Tibial artery (tissue), 4 donors: ENCODE measurements around the gene ZNF385B.
"Not testable (repeated sequence)": the region's sequence is repeated elsewhere in the genome, so short reads cannot be mapped to it uniquely, and the experiment has no call there.

Source experiments
- DNase-seq, 2 donors: peaks; one replicate each; pipeline ENCODE4 v3.0.0-alpha.2; 2019
- H3K27ac ChIP-seq, 2 donors: fragments of 200-600 bp; sonication (generic) in 1 of 2; 1 replicate in 1 of 2; 2 replicates in 1 of 2; pipeline ENCODE4 v1.5.1; 2018 to 2019; ENCODE audit warnings: mild to moderate bottlenecking in 1 of 2
- H3K27me3 ChIP-seq, 2 donors: fragments of 200-600 bp; sonication (generic) in 1 of 2; one replicate each; pipeline versions ENCODE4 v1.5.1 to v1.6.0; 2016 to 2019
- H3K36me3 ChIP-seq, 3 donors: fragments of 200-600 bp; sonication (generic) in 2 of 3; one replicate each; pipeline ENCODE4 v1.5.1; 2016 to 2019; ENCODE audit warnings: mild to moderate bottlenecking in 2 of 3
- H3K4me1 ChIP-seq, 4 donors: fragments of 200-600 bp; sonication (generic) in 2 of 4; 1 replicate in 3 of 4; 2 replicates in 1 of 4; pipeline ENCODE4 v1.5.1; 2016 to 2019
- H3K4me3 ChIP-seq, 2 donors: fragments of 200-600 bp; sonication (generic) in 1 of 2; 1 replicate in 1 of 2; 2 replicates in 1 of 2; pipeline ENCODE4 v1.5.1; 2018 to 2019; ENCODE audit warnings: mild to moderate bottlenecking in 2 of 2
- H3K9me3 ChIP-seq, 3 donors: fragments of 200-600 bp; sonication (generic) in 1 of 3; one replicate each; pipeline ENCODE4 v1.5.1; 2016 to 2019
- intact Hi-C: fragments of 100-400 bp; cut with DNase I; formaldehyde crosslinking; loops from one replicate; pipeline ENCODE4 v1.15.0; 2023; ENCODE audit warnings: low total_unique reads
- TF ChIP-seq, protein P1 (sequence below), 2 experiments: fragments of 200-600 bp in 1 of 2; fragments of 450-650 bp in 1 of 2; IDR thresholded peaks; one replicate each; pipeline ENCODE4 v1.5.1; 2017 to 2019; ENCODE audit warnings: antibody characterized with exemption in 2 of 2, mild to moderate bottlenecking in 1 of 2, moderate library complexity in 1 of 2

ZNF385B gene

DNA sequence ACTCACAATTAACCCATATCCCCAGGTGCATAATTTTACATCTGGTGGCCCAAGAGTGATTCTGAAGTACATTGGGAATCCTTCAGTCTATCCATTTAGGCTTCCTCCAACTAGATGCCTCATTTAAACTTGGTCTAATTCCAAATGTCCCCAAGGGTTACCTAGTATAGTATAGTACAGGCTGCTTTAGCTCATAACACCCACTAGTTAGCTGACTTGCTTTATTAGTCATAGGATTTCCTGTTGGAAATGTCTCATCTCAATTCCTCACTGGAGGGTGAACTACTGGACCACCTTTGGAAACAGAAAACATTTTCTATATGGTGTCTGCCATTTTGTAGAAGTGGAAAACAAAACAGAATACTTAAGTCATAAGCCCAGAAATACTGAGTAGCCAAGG, 394.3 kb downstream of the ZNF385B start:
- Histone ChIP-seq H3K4me3 (no peak overlapping the region), H3K36me3 (no peaks in the 10 kb centered on the region), H3K27me3 (no peaks in the 10 kb centered on the region), H3K9me3 (no peaks in the 10 kb centered on the region), H3K27ac (no peak overlapping the region), H3K4me1 (no peaks in the 10 kb centered on the region)
- intact Hi-C loops = no loop called here
- no peak for DNase-seq
- TF ChIP-seq, protein P1, sequence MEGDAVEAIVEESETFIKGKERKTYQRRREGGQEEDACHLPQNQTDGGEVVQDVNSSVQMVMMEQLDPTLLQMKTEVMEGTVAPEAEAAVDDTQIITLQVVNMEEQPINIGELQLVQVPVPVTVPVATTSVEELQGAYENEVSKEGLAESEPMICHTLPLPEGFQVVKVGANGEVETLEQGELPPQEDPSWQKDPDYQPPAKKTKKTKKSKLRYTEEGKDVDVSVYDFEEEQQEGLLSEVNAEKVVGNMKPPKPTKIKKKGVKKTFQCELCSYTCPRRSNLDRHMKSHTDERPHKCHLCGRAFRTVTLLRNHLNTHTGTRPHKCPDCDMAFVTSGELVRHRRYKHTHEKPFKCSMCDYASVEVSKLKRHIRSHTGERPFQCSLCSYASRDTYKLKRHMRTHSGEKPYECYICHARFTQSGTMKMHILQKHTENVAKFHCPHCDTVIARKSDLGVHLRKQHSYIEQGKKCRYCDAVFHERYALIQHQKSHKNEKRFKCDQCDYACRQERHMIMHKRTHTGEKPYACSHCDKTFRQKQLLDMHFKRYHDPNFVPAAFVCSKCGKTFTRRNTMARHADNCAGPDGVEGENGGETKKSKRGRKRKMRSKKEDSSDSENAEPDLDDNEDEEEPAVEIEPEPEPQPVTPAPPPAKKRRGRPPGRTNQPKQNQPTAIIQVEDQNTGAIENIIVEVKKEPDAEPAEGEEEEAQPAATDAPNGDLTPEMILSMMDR (IDR thresholded peaks at IDR 0.05) = no peak

DNA sequence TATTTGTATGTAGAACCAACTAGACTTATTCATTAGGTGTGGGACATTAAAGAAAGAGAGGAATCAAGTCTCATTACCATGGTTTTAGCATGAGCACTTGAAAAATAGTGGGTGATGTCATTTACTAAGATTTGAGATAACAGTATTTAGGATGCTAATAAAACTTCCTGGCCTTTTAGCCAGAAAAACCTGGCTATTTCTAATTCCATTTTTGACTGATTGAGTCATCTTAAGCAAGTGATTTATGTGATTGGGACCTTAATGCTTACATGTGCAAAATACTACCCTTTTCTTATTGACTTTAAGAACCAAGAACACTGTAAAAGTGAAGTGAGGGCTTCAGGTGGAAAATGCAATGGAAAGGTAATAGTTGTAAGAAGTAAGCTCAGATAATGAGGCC, 400.0 kb downstream of the ZNF385B start:
- no peak for DNase-seq
- intact Hi-C loops = no loop called here
- no peak overlapping the region for H3K4me3 ChIP-seq
- no peak overlapping the region for H3K27ac ChIP-seq
- TF ChIP-seq, protein P1 (IDR thresholded peaks at IDR 0.05) = no peak
- no peaks in the 10 kb centered on the region for H3K27me3 ChIP-seq
- H3K9me3 ChIP-seq = no peaks in the 10 kb centered on the region
- peaks cover 0 to 12% (median 0%) of the 10 kb centered on the region in 4 donors for H3K4me1 ChIP-seq
- no peaks in the 10 kb centered on the region for H3K36me3 ChIP-seq

DNA sequence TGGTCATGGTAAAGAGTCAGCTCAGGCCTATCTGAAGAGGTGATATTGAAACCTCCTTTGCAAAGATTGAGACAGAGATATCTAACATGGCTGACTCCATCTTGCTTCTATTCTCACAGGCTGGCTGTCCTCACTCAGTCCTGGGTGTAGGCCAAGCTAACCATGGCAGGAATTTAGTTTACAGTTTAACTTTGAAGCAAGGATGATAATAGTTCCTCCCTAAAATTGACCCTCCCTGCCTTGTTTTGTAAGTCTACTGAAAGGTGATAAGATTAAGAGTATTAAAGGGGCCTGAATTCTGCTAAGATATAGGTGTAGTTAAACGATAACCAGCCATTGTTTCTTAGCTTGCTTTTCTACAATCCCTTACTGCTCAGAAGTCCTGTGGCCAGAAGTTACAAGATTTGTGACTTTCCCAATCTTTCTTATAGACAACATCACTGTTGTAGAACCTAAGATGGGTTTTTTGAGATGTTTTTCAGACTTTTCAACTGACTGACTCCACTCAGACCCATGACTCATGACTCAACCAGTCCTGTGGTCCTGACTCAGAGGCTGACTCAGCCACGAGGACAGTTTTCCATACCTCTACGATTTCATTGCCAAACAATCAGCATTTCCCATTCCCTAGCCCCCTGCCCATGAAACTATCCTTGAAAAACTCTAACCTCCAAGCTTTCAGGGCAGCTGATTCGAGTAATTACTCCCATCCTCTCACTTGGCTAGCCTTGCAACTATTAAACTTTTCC, 401.1 kb downstream of the ZNF385B start:
- Histone ChIP-seq H3K27me3 (no peaks in the 10 kb centered on the region), H3K4me3 (no peak overlapping the region), H3K4me1 (peaks cover 0 to 12% (median 0%) of the 10 kb centered on the region in 4 donors), H3K27ac (peak overlapping the region; percentile 40 to 50), H3K36me3 (no peaks in the 10 kb centered on the region), H3K9me3 (no peaks in the 10 kb centered on the region)
- peak in 1 of 2 donors; percentile 28 for DNase-seq
- intact Hi-C loops = no loop called here
- TF ChIP-seq, protein P1 (IDR thresholded peaks at IDR 0.05) = no peak

DNA sequence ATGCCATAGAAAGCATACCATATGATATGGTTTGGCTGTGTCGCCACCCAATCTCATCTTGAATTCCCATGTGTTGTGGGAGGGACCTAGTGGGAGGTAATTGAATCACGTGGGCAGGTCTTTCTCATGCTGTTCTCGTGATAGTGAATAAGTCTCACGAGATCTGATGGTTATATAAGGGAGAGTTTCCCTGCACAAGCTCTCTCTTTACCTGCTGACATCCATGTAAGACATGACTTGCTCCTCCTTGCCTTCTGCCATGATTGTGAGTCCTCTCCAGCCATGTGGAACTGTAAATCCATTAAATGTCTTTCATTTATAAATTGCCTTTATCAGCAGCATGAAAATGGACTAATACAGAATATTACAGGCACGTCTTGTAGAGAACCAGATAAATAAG, 403.3 kb downstream of the ZNF385B start:
- H3K27ac ChIP-seq, H3K9me3 ChIP-seq, H3K4me3 ChIP-seq, H3K36me3 ChIP-seq, H3K27me3 ChIP-seq, intact Hi-C loops, DNase-seq: not testable (repeated sequence)
- H3K4me1 ChIP-seq = peaks cover 0 to 12% (median 0%) of the 10 kb centered on the region in 4 donors

DNA sequence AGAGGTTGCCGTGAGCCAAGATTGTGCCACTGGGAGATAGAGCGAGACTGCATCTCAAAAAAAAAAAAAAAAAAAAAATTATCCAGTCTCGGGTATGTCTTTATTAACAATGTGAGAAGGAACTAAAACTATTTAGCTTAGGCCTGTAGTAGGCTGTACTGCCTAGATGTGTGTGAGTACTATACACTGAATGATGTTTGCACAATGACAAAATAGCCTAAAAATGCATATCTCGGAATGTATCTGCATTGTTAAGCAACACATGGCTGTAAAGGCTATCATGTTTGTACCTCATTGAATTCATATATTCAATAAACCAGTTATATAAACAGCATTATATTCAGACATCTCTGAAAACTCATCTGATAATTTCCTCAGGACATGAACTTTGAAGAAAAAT, 405.6 kb downstream of the ZNF385B start:
- H3K27me3 ChIP-seq = no peaks in the 10 kb centered on the region
- H3K4me1 ChIP-seq = peaks cover 0 to 9% (median 0%) of the 10 kb centered on the region in 4 donors
- no peak for DNase-seq
- no peak overlapping the region for H3K4me3 ChIP-seq
- TF ChIP-seq, protein P1 (IDR thresholded peaks at IDR 0.05) = no peak
- no peaks in the 10 kb centered on the region for H3K36me3 ChIP-seq
- no peak overlapping the region for H3K27ac ChIP-seq
- no peaks in the 10 kb centered on the region for H3K9me3 ChIP-seq
- intact Hi-C loops = no loop called here

DNA sequence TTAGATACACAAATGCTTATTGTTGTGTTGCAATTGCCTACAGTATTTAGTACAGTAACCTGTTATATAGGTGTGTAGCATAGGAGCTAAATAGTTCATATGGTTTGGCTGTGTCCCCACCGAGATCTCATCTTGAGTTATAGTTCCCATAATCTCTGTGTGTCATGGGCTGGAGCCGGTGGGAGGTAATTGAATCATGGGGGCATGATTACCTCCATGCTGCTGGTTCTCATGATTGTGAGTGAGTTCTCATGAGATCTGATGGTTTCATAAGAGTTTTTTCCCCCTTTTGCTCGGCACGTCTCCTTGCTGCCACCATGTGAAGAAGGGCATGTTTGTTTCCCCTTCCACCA, 406.3 kb downstream of the ZNF385B start:
- intact Hi-C loops = no loop called here
- H3K9me3 ChIP-seq = no peaks in the 10 kb centered on the region
- H3K4me3 ChIP-seq = no peak overlapping the region
- no peaks in the 10 kb centered on the region for H3K36me3 ChIP-seq
- no peaks in the 10 kb centered on the region for H3K27me3 ChIP-seq
- peaks cover 0 to 2% (median 0%) of the 10 kb centered on the region in 4 donors for H3K4me1 ChIP-seq
- DNase-seq = no peak
- TF ChIP-seq, protein P1 (IDR thresholded peaks at IDR 0.05) = no peak
- H3K27ac ChIP-seq = no peak overlapping the region
